Muscle of arm (tissue), 12 donors: ENCODE data around the gene LBHD2. TPM values are rescaled to one million over a fixed set of nuclear protein-coding genes. Genes with fewer than 3 reads are reported as not detected.

ENCODE experiments used
- DNase-seq: peaks from one replicate; pipeline ENCODE4 v3.0.0-alpha.2; 2013
- polyA plus RNA-seq, 12 donors: library from polyadenylated mRNA; unstranded; fragments of 120-200 nt; gene quantifications; one replicate each; pipeline ENCODE4 v1.2.1, GENCODE V29; 2013; ENCODE audit not compliant: insufficient read length in 12 of 12

The LBHD2 gene
- polyA plus RNA-seq, 12 donors: 0.23 to 0.39 TPM; not detected in 10

DNA sequence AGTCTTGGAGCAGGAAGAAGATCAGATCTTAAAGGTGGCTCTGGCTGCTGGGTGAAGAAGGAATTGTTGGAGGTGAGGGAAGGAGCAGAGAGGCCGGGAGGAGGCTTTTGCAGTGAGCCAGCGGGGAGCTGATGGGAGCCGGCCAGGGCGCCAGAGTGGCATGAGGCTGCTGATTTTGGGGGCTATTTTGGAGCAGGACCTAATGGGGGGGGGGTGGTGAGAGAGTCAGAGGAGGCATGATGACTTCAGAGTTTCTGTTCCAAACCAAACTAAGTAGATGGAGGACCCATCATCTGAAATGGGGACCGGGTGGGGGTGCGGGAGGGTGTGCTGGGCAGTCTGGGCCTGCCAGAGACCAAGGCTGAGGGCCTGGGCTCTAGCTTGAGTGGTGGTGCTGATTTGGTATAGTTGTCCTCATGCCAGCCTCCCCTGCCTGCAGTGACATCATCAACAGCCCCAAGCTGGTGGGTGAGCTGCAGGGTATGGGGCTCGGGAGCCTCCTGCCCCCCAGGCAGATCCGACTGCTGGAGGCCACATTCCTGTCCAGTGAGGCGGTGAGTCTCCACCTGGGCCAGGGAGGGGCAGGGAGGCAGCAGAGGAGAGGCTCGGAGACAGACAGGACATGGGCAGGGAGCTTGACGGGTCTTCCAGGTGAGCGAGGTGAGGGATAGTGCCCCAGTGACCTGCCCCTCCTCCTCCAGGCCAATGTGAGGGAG is 45.4 kb downstream of the LBHD2 start:
- no peak for DNase-seq

DNA sequence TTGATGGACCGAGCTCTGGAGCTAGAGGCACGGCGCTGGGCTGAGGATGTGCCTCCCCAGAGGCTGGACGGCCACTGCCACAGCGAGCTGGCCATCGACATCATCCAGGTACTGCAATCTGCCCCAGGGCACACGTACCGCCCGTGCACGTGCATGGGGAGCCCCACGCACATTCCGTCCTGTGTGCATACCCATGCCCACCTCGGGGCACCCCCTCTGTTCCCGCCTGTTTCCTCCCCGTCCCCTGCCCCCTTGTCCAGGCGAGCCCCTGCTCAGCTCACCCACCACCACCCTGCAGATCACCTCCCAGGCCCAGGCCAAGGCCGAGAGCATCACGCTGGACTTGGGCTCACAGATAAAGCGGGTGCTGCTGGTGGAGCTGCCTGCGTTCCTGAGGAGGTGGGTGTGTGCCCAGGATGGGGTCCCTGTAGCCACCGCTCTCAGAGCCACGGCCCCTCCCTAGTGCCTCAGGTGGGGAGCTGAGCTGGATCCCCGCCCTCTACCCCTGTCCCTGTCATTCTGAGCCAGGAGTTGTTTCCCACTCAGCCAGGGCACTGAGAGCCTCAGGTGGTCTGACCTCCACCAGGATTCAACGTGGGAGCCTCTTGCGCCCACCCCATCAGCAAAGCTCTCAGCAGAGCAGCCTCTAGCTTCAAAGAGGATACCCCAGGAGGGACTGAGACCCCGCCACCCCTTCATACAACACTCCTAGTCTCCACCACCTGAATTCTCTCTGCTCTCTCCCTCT is 46.2 kb downstream of the LBHD2 start:
- no peak for DNase-seq

DNA sequence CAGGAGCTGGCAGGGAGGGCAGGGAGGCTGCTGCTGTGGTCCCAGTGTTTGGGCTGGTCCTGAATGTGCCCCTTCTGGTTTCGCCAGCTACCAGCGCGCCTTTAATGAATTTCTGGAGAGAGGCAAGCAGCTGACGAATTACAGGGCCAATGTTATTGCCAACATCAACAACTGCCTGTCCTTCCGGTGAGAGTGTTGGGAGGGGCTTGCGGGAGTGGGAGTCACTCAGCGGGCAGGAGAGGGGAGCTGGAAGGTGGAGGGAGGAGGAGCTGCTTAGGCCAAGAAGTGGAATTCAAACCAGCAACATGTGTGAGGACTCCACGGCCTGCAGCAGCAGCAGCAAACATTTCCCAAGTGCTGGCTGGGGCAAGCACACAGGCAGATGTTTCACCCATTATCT is 47.0 kb downstream of the LBHD2 start:
- DNase-seq: no peak

DNA sequence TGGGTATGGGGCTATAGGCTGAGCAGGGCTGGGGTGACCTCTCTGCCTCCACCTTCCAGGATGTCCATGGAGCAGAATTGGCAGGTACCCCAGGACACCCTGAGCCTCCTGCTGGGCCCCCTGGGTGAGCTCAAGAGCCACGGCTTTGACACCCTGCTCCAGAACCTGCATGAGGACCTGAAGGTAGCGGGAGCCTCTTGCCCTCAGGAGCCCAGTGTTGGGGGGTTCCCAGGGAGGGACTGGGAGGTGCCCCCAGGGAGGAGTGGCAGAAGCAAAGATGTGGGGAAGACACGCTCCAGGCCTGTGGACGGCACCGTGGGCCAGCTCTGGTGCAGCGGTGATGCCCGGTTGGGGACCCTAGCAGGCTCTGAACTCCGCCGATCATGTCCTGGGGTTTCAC is 47.6 kb downstream of the LBHD2 start:
- no peak for DNase-seq

DNA sequence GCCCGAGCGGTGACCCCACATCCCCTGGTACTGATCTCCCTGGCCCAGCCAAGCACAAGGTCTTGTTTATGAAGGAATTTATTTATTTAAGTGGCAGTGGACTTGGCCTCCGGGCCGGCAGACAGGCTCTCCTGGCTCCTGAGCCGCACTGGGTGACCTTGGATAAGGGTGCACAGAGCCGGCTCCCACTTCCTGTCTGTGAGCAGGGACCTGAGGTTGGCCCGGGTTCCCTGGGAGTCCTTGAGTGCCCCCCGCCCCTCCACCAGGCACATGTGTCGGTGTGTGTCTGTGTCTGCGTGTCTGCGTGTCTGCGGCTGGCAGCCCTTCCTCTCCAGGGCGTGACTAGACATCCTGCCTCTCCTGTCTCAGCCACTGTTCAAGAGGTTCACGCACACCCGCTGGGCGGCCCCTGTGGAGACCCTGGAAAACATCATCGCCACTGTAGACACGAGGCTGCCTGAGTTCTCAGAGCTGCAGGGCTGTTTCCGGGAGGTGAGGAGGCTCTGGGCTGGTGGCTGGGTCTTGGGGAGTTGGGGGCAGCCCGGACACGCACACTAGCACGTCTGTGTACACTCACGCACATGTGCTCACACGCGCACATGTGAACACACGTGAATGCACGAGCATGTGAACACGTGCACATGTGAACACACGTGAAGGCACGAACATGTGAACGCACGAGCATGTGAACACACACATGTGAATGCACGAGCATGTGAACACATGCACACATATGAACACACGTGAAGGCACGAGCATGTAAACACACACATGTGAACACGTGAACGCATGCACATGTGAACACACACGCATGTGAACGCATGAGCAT is 48.6 kb downstream of the LBHD2 start:
- DNase-seq: no peak

DNA sequence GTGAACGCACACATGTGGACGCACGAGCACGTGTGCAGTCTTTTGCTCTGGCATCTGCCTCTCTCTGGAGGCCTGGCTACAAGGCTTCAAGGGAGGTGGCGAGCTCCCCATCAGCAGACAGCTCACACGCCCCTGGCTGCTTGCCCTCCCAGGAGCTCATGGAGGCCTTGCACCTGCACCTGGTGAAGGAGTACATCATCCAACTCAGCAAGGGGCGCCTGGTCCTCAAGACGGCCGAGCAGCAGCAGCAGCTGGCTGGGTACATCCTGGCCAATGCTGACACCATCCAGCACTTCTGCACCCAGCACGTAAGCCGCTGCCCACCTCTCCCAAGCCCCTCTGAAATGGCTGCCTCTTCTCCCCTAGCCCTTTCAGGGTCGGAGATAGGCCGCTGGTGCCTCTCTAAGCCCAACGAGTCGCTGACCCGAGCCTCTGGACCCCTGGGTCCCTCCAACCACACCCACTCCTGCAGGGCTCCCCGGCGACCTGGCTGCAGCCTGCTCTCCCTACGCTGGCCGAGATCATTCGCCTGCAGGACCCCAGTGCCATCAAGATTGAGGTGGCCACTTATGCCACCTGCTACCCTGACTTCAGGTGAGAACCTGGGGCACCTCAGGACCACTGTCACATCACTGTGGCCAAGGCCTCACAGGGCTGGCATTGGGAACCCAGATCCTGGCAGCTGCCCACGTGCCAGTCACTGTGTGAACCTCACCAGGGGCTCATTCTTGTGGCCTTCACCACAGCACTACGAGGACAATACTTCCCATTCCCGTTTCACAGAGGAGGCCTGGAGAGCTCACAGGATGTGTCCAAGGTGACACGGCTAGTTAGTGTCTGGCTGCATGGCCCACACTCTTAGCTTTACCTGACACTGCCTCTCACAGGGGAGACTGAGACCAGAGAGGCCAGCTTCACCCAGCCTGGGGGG is 49.5 kb downstream of the LBHD2 start:
- DNase-seq: no peak

DNA sequence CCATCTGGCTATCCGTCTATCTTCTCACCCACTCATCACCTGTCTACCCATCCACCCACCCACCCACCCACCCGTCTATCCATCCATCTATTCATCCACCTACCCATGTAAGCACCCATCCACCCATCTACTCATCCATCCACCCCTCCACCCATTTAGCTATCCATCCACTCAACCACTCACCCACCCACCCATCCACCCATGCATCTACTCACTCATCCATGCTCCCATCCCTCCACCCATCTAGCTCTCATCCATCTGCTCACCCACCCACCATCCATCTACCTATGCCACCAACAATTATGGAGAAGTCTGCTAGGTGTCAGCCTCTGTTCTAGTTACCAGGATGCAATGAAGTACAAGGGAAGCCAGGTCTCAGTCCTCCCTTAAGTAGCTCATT is 50.4 kb downstream of the LBHD2 start:
- no peak for DNase-seq

DNA sequence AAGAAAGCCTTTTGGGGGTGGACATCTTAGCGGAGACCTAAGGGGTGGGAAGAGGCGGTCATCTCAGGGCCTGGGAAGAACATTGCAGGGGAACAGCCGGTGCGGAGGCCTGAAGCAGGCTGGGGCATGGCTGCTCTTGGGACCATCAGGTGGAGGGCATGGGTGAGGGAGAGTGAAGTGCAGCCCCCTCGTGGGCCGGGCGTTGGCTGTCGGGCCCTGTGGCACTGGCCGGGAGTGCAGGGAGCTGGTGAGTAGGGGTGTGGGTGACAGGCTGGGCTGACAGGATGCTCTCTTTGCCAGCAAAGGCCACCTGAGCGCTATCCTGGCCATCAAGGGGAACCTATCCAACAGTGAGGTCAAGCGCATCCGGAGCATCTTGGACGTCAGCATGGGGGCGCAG is 50.9 kb downstream of the LBHD2 start:
- DNase-seq: no peak

DNA sequence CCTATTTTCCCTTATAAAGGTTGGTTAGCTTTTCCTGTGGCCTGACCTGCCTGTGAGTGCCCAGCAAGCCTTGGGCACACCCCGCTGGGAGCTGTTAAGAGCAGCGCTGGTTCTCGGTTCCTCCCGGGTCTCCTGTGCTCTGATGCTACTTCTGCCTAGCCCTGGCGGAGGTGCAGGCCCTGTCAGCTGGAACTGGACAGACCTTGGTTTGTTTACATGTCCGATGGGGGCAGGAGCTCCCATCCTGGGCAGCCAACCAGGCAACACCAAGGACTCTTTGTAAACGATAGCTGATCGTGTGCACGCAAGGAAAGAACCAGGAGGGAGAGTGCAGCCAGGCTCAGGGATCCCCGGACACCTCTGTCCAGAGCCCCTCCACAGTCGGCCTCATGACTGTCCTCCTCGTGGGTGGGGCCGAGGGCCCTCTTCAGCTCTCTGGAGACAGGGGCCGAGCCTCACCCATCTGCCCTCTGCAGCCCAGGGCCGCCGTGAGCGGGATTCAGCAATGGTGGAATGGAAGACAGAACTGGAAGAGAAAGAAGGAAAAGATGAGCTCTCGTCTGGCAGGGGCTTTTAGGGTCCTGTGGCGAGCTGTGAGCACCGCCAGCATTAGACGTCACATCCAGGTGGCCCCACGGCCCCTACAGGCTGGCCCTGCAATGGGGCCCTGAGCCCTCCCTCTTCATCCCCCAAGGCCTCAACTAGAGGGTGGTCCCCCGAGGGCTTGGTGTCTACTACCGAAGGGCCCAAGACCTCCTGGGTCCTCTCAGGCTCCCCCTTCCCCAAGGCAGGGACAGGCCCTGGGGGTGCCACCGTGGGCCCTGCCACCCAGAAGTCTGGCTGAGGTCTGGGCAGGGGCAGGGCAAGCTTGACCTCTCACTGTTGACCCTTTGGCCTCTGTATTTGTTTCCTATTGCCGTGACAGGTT is 51.6 kb downstream of the LBHD2 start:
- DNase-seq: no peak

DNA sequence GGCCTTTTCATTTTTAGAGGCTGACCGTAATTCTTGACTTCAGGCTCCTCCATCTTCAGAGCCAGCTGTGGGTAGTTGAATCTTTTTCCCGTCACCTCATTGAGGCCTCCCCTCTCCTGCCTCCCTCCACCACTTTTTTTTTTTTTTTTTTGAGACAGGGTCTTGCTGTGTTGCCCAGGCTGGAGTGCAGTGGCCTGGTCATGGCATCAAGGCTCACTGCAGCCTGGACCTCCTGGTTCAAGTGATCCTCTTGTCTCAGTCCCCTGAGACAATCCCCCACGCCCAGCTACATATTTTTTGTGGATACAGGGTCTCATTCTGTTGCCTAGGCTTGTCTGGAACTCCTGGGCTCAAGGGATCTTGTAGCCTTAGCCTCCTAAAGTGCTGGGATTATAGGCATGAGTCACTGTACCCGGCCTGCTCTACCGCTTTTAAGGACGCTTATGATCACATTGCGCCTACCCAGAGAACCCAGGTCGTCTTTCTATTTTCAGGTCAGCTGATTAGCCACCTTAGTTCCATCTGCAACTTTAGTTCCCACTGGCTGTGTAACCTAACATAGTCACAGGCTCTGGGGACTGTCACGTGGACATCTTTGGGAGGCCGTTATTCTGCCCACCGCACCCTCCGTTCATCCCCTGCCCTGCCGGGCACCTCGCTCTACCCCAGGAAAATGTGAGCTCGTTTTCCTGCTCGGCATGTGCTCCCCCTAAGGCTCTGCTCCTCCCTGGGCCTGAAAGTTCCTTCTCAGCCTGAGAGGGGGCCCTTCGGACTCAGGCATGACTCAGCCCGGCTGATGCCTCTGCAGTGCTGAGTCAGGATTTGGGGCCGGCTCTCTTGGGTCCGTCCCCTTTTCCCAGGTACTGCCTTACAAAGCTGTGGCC is 52.6 kb downstream of the LBHD2 start:
- no peak for DNase-seq

DNA sequence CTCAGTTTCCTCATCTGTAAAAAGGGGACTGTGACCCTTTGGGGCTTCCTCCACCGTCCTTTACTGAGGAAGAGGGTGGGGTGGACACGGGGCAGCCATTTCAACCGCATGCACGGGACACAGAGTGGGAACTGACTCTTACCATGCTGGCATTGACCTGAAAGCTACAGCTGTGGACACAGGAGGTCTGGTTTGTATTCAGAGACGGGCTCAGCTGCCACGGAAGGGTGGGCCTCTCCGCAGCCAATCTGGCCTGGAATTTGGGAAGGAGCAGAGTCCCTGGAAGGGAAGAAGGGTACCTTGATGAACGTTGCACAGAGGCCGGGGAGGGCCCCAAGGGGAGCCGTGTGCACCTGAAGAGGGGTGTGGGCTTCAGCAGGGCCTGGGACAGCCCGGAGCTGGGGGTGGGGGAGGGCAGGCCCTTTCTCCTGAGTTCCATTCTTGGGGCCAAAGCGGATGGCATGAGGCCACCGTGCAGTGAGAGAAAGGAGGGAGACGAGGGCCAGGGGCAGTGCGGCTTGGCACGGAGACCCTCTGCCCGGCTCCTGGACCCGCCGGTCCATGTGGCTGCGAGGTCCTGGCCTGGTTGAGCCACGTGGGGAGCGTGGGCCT is 53.8 kb downstream of the LBHD2 start:
- DNase-seq: no peak

DNA sequence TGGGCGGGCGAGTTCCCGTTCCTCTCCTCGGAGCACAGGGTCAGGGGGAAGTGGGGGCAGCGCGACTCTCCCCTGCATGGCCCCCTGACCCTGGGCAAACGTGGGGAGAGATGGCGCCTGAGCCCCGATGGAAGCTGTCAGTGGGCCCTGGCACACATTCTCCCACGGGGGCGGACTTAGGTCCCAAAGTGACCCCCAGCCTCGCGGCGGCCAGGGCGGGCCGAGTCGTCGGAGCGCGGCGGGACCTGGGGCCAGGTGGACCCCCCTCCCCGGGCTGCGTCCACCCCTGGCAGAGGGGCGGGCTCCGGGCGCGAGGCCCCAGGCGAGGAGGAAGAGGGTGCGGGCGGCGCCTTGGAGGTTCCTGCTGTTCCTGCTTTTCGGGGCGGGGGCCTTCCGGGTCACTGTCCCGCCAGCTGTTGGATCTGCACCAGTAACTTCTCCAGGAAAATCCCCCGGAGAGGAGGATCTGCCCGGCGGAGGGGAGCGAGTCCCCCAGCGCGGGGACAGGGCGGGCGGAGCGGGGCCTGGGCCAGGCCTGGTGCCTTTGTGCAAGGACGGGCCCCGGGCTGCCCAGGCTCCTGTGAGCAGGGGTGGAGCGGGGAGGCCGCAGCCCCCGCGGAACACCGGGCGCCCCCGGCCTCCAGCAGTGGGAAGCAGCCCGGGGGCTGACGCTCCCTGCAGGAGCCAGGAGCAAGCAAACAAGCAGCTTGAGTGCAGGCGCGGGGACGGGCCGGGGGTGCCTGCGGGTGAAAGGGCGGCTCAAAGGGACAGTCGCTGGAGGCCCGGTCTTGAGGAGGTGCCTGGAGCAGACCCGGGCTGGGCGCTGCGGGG is 54.5 kb downstream of the LBHD2 start:
- DNase-seq: no peak

DNA sequence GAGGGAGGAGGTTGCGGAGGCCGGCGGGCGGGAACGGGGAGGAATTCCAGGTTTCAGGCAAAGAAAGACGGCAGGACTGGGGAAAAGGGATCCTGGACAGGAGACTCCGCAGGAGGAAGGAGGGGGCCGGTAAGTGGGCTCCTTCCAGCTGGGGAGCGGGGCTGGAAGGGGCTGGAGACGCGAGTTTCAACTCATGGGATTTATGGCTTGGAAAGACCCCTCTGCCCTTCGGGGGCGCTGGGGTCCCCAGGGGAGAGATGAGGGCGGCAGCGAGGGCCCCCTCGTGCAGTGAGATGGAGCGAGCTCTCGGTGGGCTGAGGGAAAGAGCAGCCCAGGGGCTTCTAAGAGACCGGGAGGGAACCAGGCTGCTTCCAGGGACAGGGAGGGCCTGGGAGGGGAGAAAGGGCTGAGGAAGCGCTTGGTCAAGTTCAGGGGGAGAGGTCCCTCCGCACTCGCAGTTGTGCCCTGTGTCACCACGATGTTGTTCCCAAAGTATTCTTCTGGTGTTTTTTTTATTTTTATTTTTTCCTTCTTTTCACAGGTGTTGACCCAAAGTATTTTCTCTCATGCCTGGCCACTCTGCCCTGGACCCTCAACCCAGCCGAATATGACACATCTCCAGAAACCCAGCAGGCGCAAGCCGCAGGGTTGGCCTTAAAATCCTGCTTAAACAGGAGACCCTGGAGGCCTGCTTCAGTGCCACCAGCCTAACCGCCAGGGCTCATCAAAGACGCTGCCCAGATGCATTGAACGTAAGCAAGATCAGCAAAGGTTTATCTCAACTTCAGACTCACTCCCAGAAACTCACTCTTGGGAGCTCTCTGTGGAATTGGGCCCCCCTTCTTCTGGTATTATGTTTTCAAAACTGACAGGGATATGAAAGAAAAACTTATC is 55.4 kb downstream of the LBHD2 start:
- no peak for DNase-seq
